HG02610 (cell line): ENCODE data around the gene LPCAT1.
"Not testable (repeated sequence)": the region's sequence is repeated elsewhere in the genome, so short reads cannot be mapped to it uniquely, and the experiment has no call there.

Experiments used
- ATAC-seq: cut with Tn5 transposase; IDR thresholded peaks from one replicate; pipeline ENCODE4 v1.9.1; 2021; ENCODE audit warnings: mild to moderate bottlenecking, moderate library complexity; ENCODE audit not compliant: unreplicated experiment

Gene LPCAT1

GRCh38 chr5:1523480-1523792 lies 324 bp downstream of the LPCAT1 start:
- peak; percentile 29 for ATAC-seq

GRCh38 chr5:1522601-1523479 lies 920 bp downstream of the LPCAT1 start:
- ATAC-seq: peak; percentile 5

GRCh38 chr5:1521671-1522600 lies 1.8 kb downstream of the LPCAT1 start:
- ATAC-seq: no peak

- ATAC-seq: no peak
Measured at GRCh38 chr5:1520791-1521453, 2.8 kb downstream of the LPCAT1 start.

GRCh38 chr5:1519631-1520210 lies 4.0 kb downstream of the LPCAT1 start:
- ATAC-seq: no peak

- ATAC-seq: no peak
Measured at GRCh38 chr5:1517838-1518237, 5.9 kb downstream of the LPCAT1 start.

- ATAC-seq: no peak
Measured at GRCh38 chr5:1516615-1517601, 6.9 kb downstream of the LPCAT1 start.

- no peak for ATAC-seq
Measured at GRCh38 chr5:1515921-1516571, 7.7 kb downstream of the LPCAT1 start.

GRCh38 chr5:1515311-1515920 lies 8.3 kb downstream of the LPCAT1 start:
- no peak for ATAC-seq

GRCh38 chr5:1514819-1515310 lies 8.9 kb downstream of the LPCAT1 start:
- not testable (repeated sequence) for ATAC-seq

GRCh38 chr5:1514027-1514818 lies 9.5 kb downstream of the LPCAT1 start:
- no peak for ATAC-seq

- no peak for ATAC-seq
Measured at GRCh38 chr5:1513326-1514026, 10.3 kb downstream of the LPCAT1 start.

- no peak for ATAC-seq
Measured at GRCh38 chr5:1512541-1513291, 11.0 kb downstream of the LPCAT1 start.

- no peak for ATAC-seq
Measured at GRCh38 chr5:1511651-1512540, 11.9 kb downstream of the LPCAT1 start.

- no peak for ATAC-seq
Measured at GRCh38 chr5:1511048-1511447, 12.7 kb downstream of the LPCAT1 start.

GRCh38 chr5:1510631-1511030 lies 13.1 kb downstream of the LPCAT1 start:
- ATAC-seq: no peak
